ENCODE measurements around the gene OR5M3. TPM values are rescaled to one million over a fixed set of nuclear protein-coding genes. Genes with fewer than 3 reads are reported as not detected.

OR5M3 gene
- total RNA-seq, 1 experiment from 2014 or later, result not detected

DNA sequence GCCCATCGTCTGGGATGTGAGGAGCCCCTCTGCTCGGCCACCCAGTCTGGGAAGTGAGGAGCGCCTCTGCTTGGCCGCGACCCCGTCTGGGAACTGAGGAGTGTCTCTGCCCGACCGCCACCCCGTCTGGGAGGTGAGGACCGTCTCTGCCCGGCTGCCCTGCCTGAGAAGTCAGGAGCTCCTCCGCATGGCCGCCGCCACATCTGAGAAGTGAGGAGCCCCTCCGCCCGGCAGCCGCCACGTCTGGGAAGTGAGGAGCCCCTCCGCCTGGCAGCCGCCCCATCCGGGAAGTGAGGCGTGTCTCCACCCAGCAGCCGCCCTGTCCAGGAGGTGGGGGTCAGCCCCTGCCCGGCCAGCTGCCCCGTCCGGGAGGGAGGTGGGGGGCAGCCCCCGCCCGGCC is 23.9 kb upstream of the OR5M3 start:
- H4K20me1 ChIP-seq (ENCODE audit: control insufficient read depth, insufficient read depth, insufficient read length), result no peaks in the 10 kb centered on the region
- TF ChIP-seq, protein P1, sequence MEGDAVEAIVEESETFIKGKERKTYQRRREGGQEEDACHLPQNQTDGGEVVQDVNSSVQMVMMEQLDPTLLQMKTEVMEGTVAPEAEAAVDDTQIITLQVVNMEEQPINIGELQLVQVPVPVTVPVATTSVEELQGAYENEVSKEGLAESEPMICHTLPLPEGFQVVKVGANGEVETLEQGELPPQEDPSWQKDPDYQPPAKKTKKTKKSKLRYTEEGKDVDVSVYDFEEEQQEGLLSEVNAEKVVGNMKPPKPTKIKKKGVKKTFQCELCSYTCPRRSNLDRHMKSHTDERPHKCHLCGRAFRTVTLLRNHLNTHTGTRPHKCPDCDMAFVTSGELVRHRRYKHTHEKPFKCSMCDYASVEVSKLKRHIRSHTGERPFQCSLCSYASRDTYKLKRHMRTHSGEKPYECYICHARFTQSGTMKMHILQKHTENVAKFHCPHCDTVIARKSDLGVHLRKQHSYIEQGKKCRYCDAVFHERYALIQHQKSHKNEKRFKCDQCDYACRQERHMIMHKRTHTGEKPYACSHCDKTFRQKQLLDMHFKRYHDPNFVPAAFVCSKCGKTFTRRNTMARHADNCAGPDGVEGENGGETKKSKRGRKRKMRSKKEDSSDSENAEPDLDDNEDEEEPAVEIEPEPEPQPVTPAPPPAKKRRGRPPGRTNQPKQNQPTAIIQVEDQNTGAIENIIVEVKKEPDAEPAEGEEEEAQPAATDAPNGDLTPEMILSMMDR (conservative IDR thresholded peaks at IDR 0.05), result no peak
- Mint-ChIP-seq H3K9me3 (peaks cover 19 to 29% of the 10 kb centered on the region in 2 experiments), H3K36me3 (ENCODE audit: insufficient read depth in 1 of 3, low read depth in 3 of 3) (peaks cover 0 to 5% (median 5%) of the 10 kb centered on the region in 3 experiments; a peak in 2 of 7 replicates), H3K27ac (no peak overlapping the region), H3K27me3 (ENCODE audit: low read depth) (no peaks in the 10 kb centered on the region), H3K4me3 (no peak overlapping the region), H3K4me1 (no peaks in the 10 kb centered on the region)
- no peak overlapping the region for H3K27ac ChIP-seq (ENCODE audit: insufficient read length, low read depth, low read length)
- H3K14ac ChIP-seq (ENCODE audit: insufficient read depth, low read length), result no peak overlapping the region
- no peak overlapping the region for H3K4ac ChIP-seq (ENCODE audit: low read depth, low read length)
- no peak overlapping the region for H2AK5ac ChIP-seq (ENCODE audit: insufficient read length, low read length)
- H3K79me2 ChIP-seq (ENCODE audit: insufficient read depth, low read length), result no peaks in the 10 kb centered on the region
- H3T11ph ChIP-seq (ENCODE audit: low read length), result no peak overlapping the region
- no peak overlapping the region for H2BK12ac ChIP-seq (ENCODE audit: insufficient read length, low read depth, low read length)
- DNase-seq, result no peak
- H3K56ac ChIP-seq (ENCODE audit: insufficient read length, low read depth, low read length), result no peak overlapping the region
- peaks cover 10% of the 10 kb centered on the region for H3K9me3 ChIP-seq (ENCODE audit: control insufficient read depth, low read depth, low read length)
- no peak overlapping the region for H4K91ac ChIP-seq (ENCODE audit: insufficient read length, low read depth, low read length)
- no peak overlapping the region for H2BK5ac ChIP-seq (ENCODE audit: insufficient read length, low read length)
- no peak overlapping the region for H2AFZ ChIP-seq (ENCODE audit: low read length)
- H2BK15ac ChIP-seq (ENCODE audit: low read depth, low read length), result no peak overlapping the region
- no peak overlapping the region for H2BK120ac ChIP-seq (ENCODE audit: low read depth, low read length, poor library complexity, severe bottlenecking)
- H3K9ac ChIP-seq (ENCODE audit: extremely low read depth, insufficient read length, low read length), result no peak overlapping the region
- no peak overlapping the region for H2BK20ac ChIP-seq (ENCODE audit: low read depth, low read length, poor library complexity, severe bottlenecking)
- no peak overlapping the region for H4K8ac ChIP-seq (replicated peaks; ENCODE audit: insufficient read length, low read depth, low read length)
- H3K4me1 ChIP-seq (ENCODE audit: insufficient read depth, low read length), result no peaks in the 10 kb centered on the region
- H3K27me3 ChIP-seq (ENCODE audit: insufficient read depth, low read length), result no peaks in the 10 kb centered on the region
- no peaks in the 10 kb centered on the region for H3K79me1 ChIP-seq (ENCODE audit: insufficient read depth, low read depth, low read length, poor library complexity, severe bottlenecking)
- WGBS (ENCODE audit: extremely low coverage, insufficient read length, low lambda C conversion rate), result no CpG with 5 or more reads among the region's 28 CpGs
- no peak overlapping the region for H4K5ac ChIP-seq (ENCODE audit: insufficient read length, low read depth, low read length)
- H3K23me2 ChIP-seq (ENCODE audit: insufficient read length, low read depth, low read length, poor library complexity, severe bottlenecking), result no peaks in the 10 kb centered on the region
- no peak overlapping the region for H3K23ac ChIP-seq (ENCODE audit: insufficient read length, low read depth, low read length)
- H3K4me2 ChIP-seq (ENCODE audit: insufficient read depth, insufficient read length, low read length), result no peak overlapping the region
- H3K18ac ChIP-seq (ENCODE audit: insufficient read length, low read depth, low read length), result no peak overlapping the region

Data from H9 (cell line).